K562 (cell line): Measurements from ENCODE around the gene SYTL5. TPM values are rescaled to one million over a fixed set of nuclear protein-coding genes. Genes with fewer than 3 reads are reported as not detected.

Experiments
- ATAC-seq: fragments of 200-7000 bp; cut with Tn5 transposase; 3 replicates; pipeline ENCODE4 v1.9.1; 2020; ENCODE audit warnings: moderate library complexity
- BruUV-seq: library from RNA; stranded (reverse); fragments of 400-500 nt; replicated peaks from 2 replicates; lab custom pipeline; 2021; lab: Mats Ljungman, UMichigan
- CTCF ChIA-PET: fragments of 300-600 bp; formaldehyde crosslinking; extraction: SDS; loops from one replicate; lab custom pipeline; 2021; ENCODE audit warnings: low intra/inter-chr PET ratio; lab: Yijun Ruan, JAX
- POLR2A ChIA-PET: fragments of 300-600, 350-650 bp; sonication (Branson Sonifier 250); formaldehyde crosslinking; extraction: SDS; loops from one replicate; lab custom pipeline; 2021; ENCODE audit warnings: antibody characterized with exemption, inconsistent platforms; lab: Yijun Ruan, JAX
- DNase-seq, 4 experiments: peaks; one replicate each; pipeline versions ENCODE4 v3.0.0 to v3.0.0-alpha.2; 2011 to 2018; ENCODE audit warnings: low spot score in 3 of 4, mixed read lengths in 3 of 4; ENCODE audit errors: extremely low read depth in 1 of 4
- FAIRE-seq: peaks from 2 replicates; lab custom pipeline; 2011; peaks lifted over from hg19 to GRCh38; lab: Jason Lieb, UNC
- H2AFZ ChIP-seq: 2 replicates; pipeline ENCODE4 v1.6.0; 2011; ENCODE audit warnings: low read depth, low read length, control low read depth, inconsistent platforms
- H3K27ac ChIP-seq: fragments of 200-600 bp; 3 replicates; pipeline ENCODE4 v1.8.0; 2011; ENCODE audit warnings: low read depth, mild to moderate bottlenecking, control low read depth, inconsistent platforms, low read length, moderate library complexity, mixed read lengths; ENCODE audit errors: extremely low read depth
- H3K27me3 ChIP-seq, 2 experiments: fragments of 300-600 bp in 1 of 2; 2 replicates in 1 of 2; 3 replicates in 1 of 2; pipeline versions ENCODE4 v1.6.0 to v1.8.0; 2011; ENCODE audit warnings: inconsistent platforms in 2 of 2, low read length in 2 of 2, mild to moderate bottlenecking in 1 of 2, mixed read lengths in 1 of 2, moderate library complexity in 1 of 2; ENCODE audit not compliant: control insufficient read depth in 2 of 2, insufficient read depth in 2 of 2
- H3K36me3 ChIP-seq: fragments of 300-600 bp; 3 replicates; pipeline ENCODE4 v1.8.0; 2011; ENCODE audit warnings: mild to moderate bottlenecking, low read length, inconsistent platforms; ENCODE audit not compliant: control insufficient read depth, insufficient read depth
- H3K4me1 ChIP-seq, 2 experiments: fragments of 200-600 bp in 1 of 2; replicated peaks in 1 of 2; 2 replicates in 1 of 2; 3 replicates in 1 of 2; pipeline versions ENCODE4 v1.5.1 to v1.8.0; 2011; ENCODE audit warnings: inconsistent platforms in 2 of 2, low read length in 2 of 2, mild to moderate bottlenecking in 1 of 2, mixed read lengths in 1 of 2, moderate library complexity in 1 of 2; ENCODE audit not compliant: control insufficient read depth in 2 of 2, insufficient read depth in 2 of 2
- H3K4me2 ChIP-seq: 2 replicates; pipeline ENCODE4 v1.6.1; 2011; ENCODE audit warnings: low read length, control low read depth, inconsistent platforms, mixed read lengths; ENCODE audit not compliant: insufficient read depth
- H3K4me3 ChIP-seq: fragments of 200-600 bp; sonication (generic), shearing (Covaris generic); 2 replicates; pipeline ENCODE4 v1.5.1; 2016; ENCODE audit warnings: control low read depth, inconsistent platforms
- H3K79me2 ChIP-seq: fragments of 200-600 bp; 3 replicates; pipeline ENCODE4 v1.8.0; 2011; ENCODE audit warnings: low read length, inconsistent platforms; ENCODE audit not compliant: control insufficient read depth, insufficient read depth
- H3K9ac ChIP-seq, 2 experiments: 2 replicates each; pipeline versions ENCODE4 v1.6.0 to v1.6.1; 2011; ENCODE audit warnings: low read depth in 2 of 2, low read length in 2 of 2, control low read depth in 1 of 2, inconsistent platforms in 1 of 2, mild to moderate bottlenecking in 1 of 2, mixed read lengths in 1 of 2; ENCODE audit not compliant: insufficient read depth in 1 of 2
- H3K9me1 ChIP-seq: one replicate; pipeline ENCODE4 v1.6.0; 2011; ENCODE audit warnings: inconsistent platforms, mild to moderate bottlenecking, low read length, moderate library complexity; ENCODE audit not compliant: control insufficient read depth, insufficient read depth
- H3K9me3 ChIP-seq: replicated peaks from 2 replicates; pipeline ENCODE4 v1.5.1; 2011; ENCODE audit warnings: low read depth, low read length, inconsistent platforms; ENCODE audit not compliant: control insufficient read depth, insufficient read depth
- H4K20me1 ChIP-seq: replicated peaks from 2 replicates; pipeline ENCODE4 v1.6.1; 2011; ENCODE audit warnings: low read length, inconsistent platforms, mixed read lengths; ENCODE audit not compliant: control insufficient read depth, insufficient read depth
- ATF3 ChIP-seq, 2 experiments: fragments of 450-650 bp in 1 of 2; sonication (generic) in 1 of 2; formaldehyde crosslinking in 1 of 2; IDR thresholded peaks in 1 of 2; conservative IDR thresholded peaks in 1 of 2; 2 replicates each; pipeline versions ENCODE4 v1.6.1 to v1.8.1; 2016 to 2023; ENCODE audit warnings: mild to moderate bottlenecking in 2 of 2, moderate library complexity in 2 of 2, inconsistent platforms in 1 of 2, missing genetic modification reagents in 1 of 2
- C11orf30 ChIP-seq: fragments of 450-650 bp; IDR thresholded peaks from 2 replicates; pipeline ENCODE4 v1.6.1; 2016; ENCODE audit warnings: low read depth, mild to moderate bottlenecking
- CBFA2T3 ChIP-seq: fragments of 450-650 bp; IDR thresholded peaks from 2 replicates; pipeline ENCODE4 v1.6.1; 2017
- EP300 ChIP-seq: IDR thresholded peaks from 2 replicates; pipeline ENCODE4 v1.6.1; 2012; ENCODE audit warnings: low read length, improper control_type of control experiment
- GABPA ChIP-seq: fragments of 200-800 bp; sonication (Bioruptor generic); conservative IDR thresholded peaks from 2 replicates; pipeline ENCODE4 v1.6.1; 2016; ENCODE audit warnings: low read depth, missing genetic modification characterization, missing compliant biosample characterization
- HMBOX1 ChIP-seq: sonication (generic); IDR thresholded peaks from 2 replicates; pipeline ENCODE4 v1.6.1; 2016
- KAT8 ChIP-seq: fragments of 450-650 bp; IDR thresholded peaks from 2 replicates; pipeline ENCODE4 v1.6.1; 2016; ENCODE audit warnings: low read depth, mild to moderate bottlenecking
- KDM4B ChIP-seq, 2 experiments: fragments of 450-650 bp in 1 of 2; sonication (generic) in 1 of 2; IDR thresholded peaks; 2 replicates each; pipeline ENCODE4 v1.6.1; 2016 to 2017; ENCODE audit warnings: borderline replicate concordance in 2 of 2, antibody characterized with exemption in 1 of 2, low read depth in 1 of 2, mild to moderate bottlenecking in 1 of 2
- NCOR1 ChIP-seq: fragments of 450-650 bp; IDR thresholded peaks from 2 replicates; pipeline ENCODE4 v1.6.1; 2016; ENCODE audit warnings: mild to moderate bottlenecking, moderate library complexity
- PKNOX1 ChIP-seq: fragments of 450-650 bp; IDR thresholded peaks from 2 replicates; pipeline ENCODE4 v1.6.1; 2016
- PRMT5 ChIP-seq: sonication (generic); formaldehyde crosslinking; IDR thresholded peaks from 2 replicates; pipeline ENCODE4 v1.5.0; 2020; ENCODE audit warnings: missing genetic modification reagents
- PRPF4 ChIP-seq: fragments of 200-400 bp; formaldehyde crosslinking; IDR thresholded peaks from one replicate; pipeline ENCODE4 v1.6.1; 2017; ENCODE audit warnings: low read length, low read depth, mild to moderate bottlenecking; ENCODE audit not compliant: insufficient read depth, poor library complexity, severe bottlenecking
- SMARCA4 ChIP-seq: fragments of 450-650 bp; IDR thresholded peaks from 2 replicates; pipeline ENCODE4 v1.6.1; 2016
- SOX6 ChIP-seq: fragments of 450-650 bp; IDR thresholded peaks from 2 replicates; pipeline ENCODE4 v1.6.1; 2014; ENCODE audit warnings: mild to moderate bottlenecking
- SP2 ChIP-seq: IDR thresholded peaks from 2 replicates; pipeline ENCODE4 v1.6.1; 2011; ENCODE audit warnings: mild to moderate bottlenecking, low read depth, low read length, moderate library complexity; ENCODE audit not compliant: poor library complexity, severe bottlenecking; ENCODE audit errors: extremely low read depth
- TAL1 ChIP-seq: fragments of 450-650 bp; IDR thresholded peaks from 2 replicates; pipeline ENCODE4 v1.6.1; 2016; ENCODE audit warnings: mild to moderate bottlenecking
- U2AF2 ChIP-seq: fragments of 200-400 bp; formaldehyde crosslinking; optimal IDR thresholded peaks from 2 replicates; pipeline ENCODE3; 2017; ENCODE audit warnings: low read depth, mild to moderate bottlenecking, low read length
- YBX1 ChIP-seq: fragments of 450-650 bp; IDR thresholded peaks from 2 replicates; pipeline ENCODE4 v1.7.1; 2016; ENCODE audit warnings: mild to moderate bottlenecking
- ZNF184 ChIP-seq: sonication (generic); formaldehyde crosslinking; IDR thresholded peaks from 2 replicates; pipeline ENCODE4 v1.5.0; 2020; ENCODE audit warnings: missing genetic modification reagents
- ZNF589 ChIP-seq: fragments of 200-800 bp; sonication (Bioruptor generic); IDR thresholded peaks from 2 replicates; pipeline ENCODE4 v1.6.1; 2016; ENCODE audit warnings: low read depth, missing genetic modification characterization, missing compliant biosample characterization
- whole genome bisulfite sequencing: fragments of 100-300 bp; shearing (Covaris generic); methylation state at CpG from one replicate; pipeline ENCODE4 v1.1.6; 2016; ENCODE audit warnings: low coverage, mixed read lengths; ENCODE audit not compliant: insufficient coverage; ENCODE audit errors: missing lambda C conversion rate; 5-methylcytosine and 5-hydroxymethylcytosine counted together
- in situ Hi-C: fragments of 300-500 bp; cut with MboI; formaldehyde crosslinking; loops from 4 replicates; pipeline ENCODE4 v1.15.0; 2018; ENCODE audit warnings: inconsistent platforms, mixed read lengths
- intact Hi-C: fragments of 100-400 bp; cut with micrococcal nuclease; formaldehyde crosslinking; loops from 2 replicates; pipeline ENCODE4 v1.14.2; 2022
- polyA plus RNA-seq, 8 experiments: library from polyadenylated mRNA; depleted of rRNA in 4 of 8; stranded (reverse) in 5 of 8; unstranded in 3 of 8; fragments of >200 nt; fragmentation: Nextera tagmentation in 2 of 8; fragmentation: Illumina TruSeq in 1 of 8; extraction: Ambion mirVana in 2 of 8; extraction: Trizol in 1 of 8; gene quantifications; 2 replicates each; pipeline versions ENCODE4 v1.2.1 to v1.2.3, GENCODE V29; 2011 to 2014; ENCODE audit warnings: inconsistent platforms in 1 of 8, missing spikeins in 1 of 8
- total RNA-seq, 7 experiments: library from RNA; depleted of rRNA in 6 of 7; stranded (reverse); fragments of >200 nt in 6 of 7; fragmentation: Illumina TruSeq in 2 of 7; extraction: Trizol in 2 of 7; gene quantifications; 2 replicates each; pipeline versions ENCODE4 v1.2.1 to v1.2.3, GENCODE V29; 2011 to 2021; ENCODE audit warnings: low replicate concordance in 1 of 7
- TF ChIP-seq, protein P1 (sequence below): fragments of 250-450 bp; sonication (Bioruptor Pico); IDR thresholded peaks from 2 replicates; pipeline ENCODE4 v1.8.0; 2022; ENCODE audit warnings: inconsistent platforms, mild to moderate bottlenecking, moderate library complexity, borderline replicate concordance

SYTL5 gene
- total and polyA plus RNA-seq, 9 of the 15 experiments (the other 6 are each of a cell fraction or from before 2014, with no cell fraction given): 0.01 to 0.25 (median 0.09) TPM

- CTCF ChIA-PET: no interaction called here
- DNase-seq (peak in 2 of 4 experiments; percentile 4 to 19), FAIRE-seq (no peak), ATAC-seq (no peak)
- H3K27me3 ChIP-seq: no peaks in the 10 kb centered on the region
- no peak overlapping the region for H3K4me3 ChIP-seq
- in situ Hi-C loops: no loop called here
- no peaks in the 10 kb centered on the region for H3K9me1 ChIP-seq
- H3K36me3 ChIP-seq: no peaks in the 10 kb centered on the region
- BruUV-seq: no TSS peak
- WGBS: 0% methylated on average over 2 of the region's 2 CpGs
- no peaks in the 10 kb centered on the region for H3K79me2 ChIP-seq
- intact Hi-C loops: no loop called here
- no peak overlapping the region for H3K9ac ChIP-seq
- H4K20me1 ChIP-seq: no peaks in the 10 kb centered on the region
- no peak overlapping the region for H2AFZ ChIP-seq
- POLR2A ChIA-PET: no interaction called here
- H3K9me3 ChIP-seq: no peaks in the 10 kb centered on the region
- no peaks in the 10 kb centered on the region for H3K4me1 ChIP-seq
- no peak overlapping the region for H3K27ac ChIP-seq
- no peak overlapping the region for H3K4me2 ChIP-seq
- TF ChIP-seq CBFA2T3 (peak; percentile 63), PRPF4 (no peak), SMARCA4 (0 out of 2 replicates have a peak, but pooled peaks have one; percentile 41), U2AF2 (no peak), ZNF184 (CRISPR knock-in tag) (no peak), GABPA (tag) (no peak), PKNOX1 (0 out of 2 replicates have a peak, but pooled peaks have one; percentile 35), SOX6 (peak; percentile 81), PRMT5 (no peak), SP2 (no peak), NCOR1 (peak; percentile 31; the same call in 1 of the 2 replicates), KAT8 (no peak), YBX1 (no peak), KDM4B (IDR thresholded peaks at IDR 0.05; ENCODE audit: borderline replicate concordance in 2 of 2, low read depth in 1 of 2) (no peak), ZNF589 (no peak), TAL1 (peak; percentile 29; the same call in 1 of the 2 replicates), C11orf30 (no peak), HMBOX1 (peak; percentile 51; the same call in 1 of the 2 replicates), ATF3 (IDR thresholded peaks at IDR 0.05) (peak; percentile 22; the same call in 1 of the 2 replicates), ATF3 (CRISPR knock-in tag; conservative IDR thresholded peaks at IDR 0.05) (no peak), EP300 (peak; percentile 50; the same call in 1 of the 2 replicates)
- TF ChIP-seq, protein P1, sequence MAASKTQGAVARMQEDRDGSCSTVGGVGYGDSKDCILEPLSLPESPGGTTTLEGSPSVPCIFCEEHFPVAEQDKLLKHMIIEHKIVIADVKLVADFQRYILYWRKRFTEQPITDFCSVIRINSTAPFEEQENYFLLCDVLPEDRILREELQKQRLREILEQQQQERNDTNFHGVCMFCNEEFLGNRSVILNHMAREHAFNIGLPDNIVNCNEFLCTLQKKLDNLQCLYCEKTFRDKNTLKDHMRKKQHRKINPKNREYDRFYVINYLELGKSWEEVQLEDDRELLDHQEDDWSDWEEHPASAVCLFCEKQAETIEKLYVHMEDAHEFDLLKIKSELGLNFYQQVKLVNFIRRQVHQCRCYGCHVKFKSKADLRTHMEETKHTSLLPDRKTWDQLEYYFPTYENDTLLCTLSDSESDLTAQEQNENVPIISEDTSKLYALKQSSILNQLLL (CRISPR knock-in tag): no peak
Measured at GRCh38 chrX:38066934-38067333, 60.6 kb downstream of the SYTL5 start.
